ENCODE measurements around the gene CPNE8.

CPNE8 gene

GRCh38 chr12:38875586-38876228 lies 29.7 kb downstream of the CPNE8 start:
- no peak for DNase-seq (ENCODE audit: low read depth)
- H3K4me3 ChIP-seq (ENCODE audit: low read depth, low read length) = no peak overlapping the region
- TF ChIP-seq, protein P1, sequence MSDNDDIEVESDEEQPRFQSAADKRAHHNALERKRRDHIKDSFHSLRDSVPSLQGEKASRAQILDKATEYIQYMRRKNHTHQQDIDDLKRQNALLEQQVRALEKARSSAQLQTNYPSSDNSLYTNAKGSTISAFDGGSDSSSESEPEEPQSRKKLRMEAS (IDR thresholded peaks at IDR 0.05; ENCODE audit: low read depth, low read length) = no peak
- no peak for TF ChIP-seq POLR2A (IDR thresholded peaks at IDR 0.05; ENCODE audit: extremely low read depth, insufficient read length)
- no peak for TF ChIP-seq MYC (IDR thresholded peaks at IDR 0.05; ENCODE audit: low read depth, low read length)
- no peak for TF ChIP-seq CTCF (IDR thresholded peaks at IDR 0.05; ENCODE audit: low read depth, low read length)

- DNase-seq (ENCODE audit: low read depth) = no peak
- H3K4me3 ChIP-seq (ENCODE audit: low read depth, low read length) = no peak overlapping the region
- TF ChIP-seq CTCF (IDR thresholded peaks at IDR 0.05; ENCODE audit: low read depth, low read length) (no peak), MYC (IDR thresholded peaks at IDR 0.05; ENCODE audit: low read depth, low read length) (no peak), POLR2A (IDR thresholded peaks at IDR 0.05; ENCODE audit: extremely low read depth, insufficient read length) (no peak)
- TF ChIP-seq, protein P1 (IDR thresholded peaks at IDR 0.05; ENCODE audit: low read depth, low read length) = no peak
Measured at GRCh38 chr12:38872561-38872960, 32.8 kb downstream of the CPNE8 start.

- TF ChIP-seq MYC (IDR thresholded peaks at IDR 0.05; ENCODE audit: low read depth, low read length) (no peak), POLR2A (IDR thresholded peaks at IDR 0.05; ENCODE audit: extremely low read depth, insufficient read length) (no peak), CTCF (IDR thresholded peaks at IDR 0.05; ENCODE audit: low read depth, low read length) (no peak)
- TF ChIP-seq, protein P1 (IDR thresholded peaks at IDR 0.05; ENCODE audit: low read depth, low read length) = no peak
- H3K4me3 ChIP-seq (ENCODE audit: low read depth, low read length) = no peak overlapping the region
- no peak for DNase-seq (ENCODE audit: low read depth)
Measured at GRCh38 chr12:38872156-38872555, 33.2 kb downstream of the CPNE8 start.

DNA sequence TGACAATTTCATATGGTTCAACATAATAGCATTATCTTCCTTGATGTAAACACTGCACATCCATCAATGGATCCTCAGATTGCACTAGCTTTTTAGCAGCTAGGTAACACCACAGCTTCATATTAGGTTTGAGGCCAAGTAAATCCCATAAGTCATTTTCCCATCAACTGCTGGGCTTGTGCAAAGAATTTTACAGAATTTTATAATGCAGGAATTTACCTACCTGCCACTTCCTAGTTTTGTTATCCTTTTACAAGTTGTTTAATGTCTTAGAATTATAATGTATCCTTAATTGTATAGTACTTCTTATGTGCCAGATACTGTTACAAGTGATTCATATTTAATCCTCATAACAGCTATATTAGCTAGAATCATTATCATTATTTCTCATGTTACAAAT lies 36.4 kb downstream of the CPNE8 start:
- DNase-seq (ENCODE audit: low read depth) = no peak
- TF ChIP-seq MYC (IDR thresholded peaks at IDR 0.05; ENCODE audit: low read depth, low read length) (no peak), CTCF (IDR thresholded peaks at IDR 0.05; ENCODE audit: low read depth, low read length) (no peak), POLR2A (IDR thresholded peaks at IDR 0.05; ENCODE audit: extremely low read depth, insufficient read length) (no peak)
- TF ChIP-seq, protein P1 (IDR thresholded peaks at IDR 0.05; ENCODE audit: low read depth, low read length) = no peak

GRCh38 chr12:38850461-38850860 lies 54.9 kb downstream of the CPNE8 start:
- TF ChIP-seq, protein P1 (IDR thresholded peaks at IDR 0.05; ENCODE audit: low read depth, low read length) = no peak
- TF ChIP-seq CTCF (IDR thresholded peaks at IDR 0.05; ENCODE audit: low read depth, low read length) = no peak
- TF ChIP-seq POLR2A (IDR thresholded peaks at IDR 0.05; ENCODE audit: extremely low read depth, insufficient read length) = no peak
- no peak for TF ChIP-seq MYC (IDR thresholded peaks at IDR 0.05; ENCODE audit: low read depth, low read length)
- H3K4me3 ChIP-seq (ENCODE audit: low read depth, low read length) = no peak overlapping the region
- no peak for DNase-seq (ENCODE audit: low read depth)

More for the DNA sequence above, 36.4 kb downstream of the CPNE8 start:
- no peak overlapping the region for H3K4me3 ChIP-seq (ENCODE audit: low read depth, low read length)
